ENCODE results near the gene STYX.
A peak's percentile ranks its signal among the peaks of the same experiment; 100 is the strongest.
"Not testable (repeated sequence)": the region's sequence is repeated elsewhere in the genome, so short reads cannot be mapped to it uniquely, and the experiment has no call there.

The STYX gene

DNA sequence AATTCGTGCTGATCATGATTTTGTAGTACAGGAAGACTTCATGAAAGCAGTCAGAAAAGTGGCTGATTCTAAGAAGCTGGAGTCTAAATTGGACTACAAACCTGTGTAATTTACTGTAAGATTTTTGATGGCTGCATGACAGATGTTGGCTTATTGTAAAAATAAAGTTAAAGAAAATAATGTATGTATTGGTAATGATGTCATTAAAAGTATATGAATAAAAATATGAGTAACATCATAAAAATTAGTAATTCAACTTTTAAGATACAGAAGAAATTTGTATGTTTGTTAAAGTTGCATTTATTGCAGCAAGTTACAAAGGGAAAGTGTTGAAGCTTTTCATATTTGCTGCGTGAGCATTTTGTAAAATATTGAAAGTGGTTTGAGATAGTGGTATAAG is 2.5 kb upstream of the STYX start:
- not testable (repeated sequence) for DNase-seq (ENCODE audit: low read depth)

DNA sequence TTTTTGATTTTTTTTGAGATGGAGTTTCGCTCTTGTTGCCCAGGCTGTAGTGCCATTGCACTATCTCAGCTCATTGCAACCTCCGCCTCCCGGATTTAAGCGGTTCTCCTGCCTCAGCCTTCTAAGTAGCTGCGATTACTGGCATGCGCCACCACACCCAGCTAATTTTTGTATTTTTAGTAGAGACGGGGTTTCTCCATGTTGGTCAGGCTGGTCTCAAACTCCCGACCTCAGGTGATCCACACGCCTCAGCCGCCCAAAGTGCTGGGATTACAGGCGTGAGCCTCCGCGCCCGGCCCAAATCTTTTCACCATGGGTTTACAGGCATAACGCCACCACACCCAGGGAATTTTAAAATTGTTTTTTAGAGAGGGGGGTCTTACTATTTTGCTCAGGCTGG is 931 bp upstream of the STYX start:
- DNase-seq (ENCODE audit: low read depth), result not testable (repeated sequence)

DNA sequence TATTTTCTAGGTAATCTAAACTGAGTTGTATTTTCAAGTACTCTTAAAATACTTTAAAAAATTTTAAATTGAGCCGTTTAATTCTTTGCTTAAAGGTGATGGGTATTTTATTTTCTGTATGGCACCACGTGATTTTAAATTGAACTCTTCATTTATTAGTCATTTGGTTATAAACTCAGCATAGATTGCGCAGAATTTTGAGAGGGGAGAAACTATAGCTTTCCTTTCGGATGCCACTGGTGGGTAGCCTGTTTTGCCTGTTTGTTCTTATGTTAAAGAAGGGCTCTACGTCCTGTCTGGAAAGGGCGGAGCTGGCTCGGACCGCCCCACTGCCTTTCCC is 411 bp upstream of the STYX start:
- DNase-seq (ENCODE audit: low read depth), result no peak

DNA sequence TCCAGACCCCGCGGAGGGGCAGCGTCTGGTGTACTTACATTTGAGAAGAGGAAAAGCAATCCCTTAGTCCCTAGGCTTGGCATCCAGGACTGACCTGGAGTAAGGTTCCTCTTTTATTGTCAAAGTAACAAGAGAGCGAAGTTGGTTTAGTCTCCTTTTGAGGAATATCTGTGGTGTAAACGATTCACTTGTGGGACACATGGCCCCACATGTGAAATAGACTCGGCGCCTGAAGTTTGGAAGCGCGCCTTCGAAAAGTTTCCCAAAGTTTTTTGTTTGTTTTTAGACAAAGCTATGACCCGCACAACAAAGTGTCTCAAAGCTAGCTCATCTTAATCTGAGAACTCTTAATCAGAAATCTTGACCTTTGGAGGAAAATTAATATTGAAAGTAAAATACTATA is 744 bp downstream of the STYX start:
- DNase-seq (ENCODE audit: low read depth), result no peak

DNA sequence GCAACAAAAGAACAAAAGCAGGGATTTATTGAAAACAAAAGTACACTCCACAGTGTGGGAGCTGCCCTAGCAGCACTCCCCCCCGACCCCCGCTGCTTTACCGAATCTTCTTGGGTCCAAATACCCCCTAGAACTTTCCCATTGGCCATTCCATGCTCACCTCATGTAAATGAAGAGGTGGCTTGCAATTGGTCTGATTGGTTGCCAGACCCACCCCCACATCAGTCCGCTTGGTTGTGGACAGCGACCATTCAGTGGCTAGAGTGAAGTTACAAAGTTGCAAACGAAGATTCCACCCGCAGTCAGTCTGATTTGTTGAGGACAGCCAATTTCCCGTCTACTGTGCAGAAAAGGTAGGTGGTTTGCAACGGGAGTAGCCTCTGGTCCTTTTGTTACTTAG is 3.9 kb downstream of the STYX start:
- DNase-seq (ENCODE audit: low read depth), result no peak

DNA sequence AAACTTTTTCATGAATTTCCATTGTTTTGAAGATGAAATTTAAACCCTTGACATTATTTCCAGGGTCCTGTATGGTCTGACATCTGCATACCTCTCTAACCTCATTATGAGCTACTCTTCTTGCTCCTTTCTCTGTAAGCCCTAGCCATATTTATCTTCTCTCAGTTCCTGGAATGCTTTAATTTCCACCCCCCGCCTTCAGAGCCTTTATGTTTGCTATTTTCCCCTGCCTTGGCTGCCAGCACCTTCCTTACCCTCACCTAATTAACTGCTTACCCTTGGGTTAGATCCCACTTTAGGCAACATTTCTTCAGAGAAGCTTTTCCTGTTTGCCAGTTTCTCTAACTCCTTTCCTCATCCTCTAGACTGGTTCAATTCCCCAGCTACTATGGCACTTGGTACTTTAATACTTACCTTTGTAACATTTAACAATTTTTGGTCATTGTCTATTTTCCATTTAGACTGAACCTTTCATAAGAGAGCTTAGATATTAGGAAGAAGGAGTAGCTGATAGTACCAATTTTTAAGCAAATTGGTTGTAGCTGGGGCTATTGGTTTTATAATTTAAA is 6.0 kb downstream of the STYX start:
- no peak for DNase-seq (ENCODE audit: low read depth)

DNA sequence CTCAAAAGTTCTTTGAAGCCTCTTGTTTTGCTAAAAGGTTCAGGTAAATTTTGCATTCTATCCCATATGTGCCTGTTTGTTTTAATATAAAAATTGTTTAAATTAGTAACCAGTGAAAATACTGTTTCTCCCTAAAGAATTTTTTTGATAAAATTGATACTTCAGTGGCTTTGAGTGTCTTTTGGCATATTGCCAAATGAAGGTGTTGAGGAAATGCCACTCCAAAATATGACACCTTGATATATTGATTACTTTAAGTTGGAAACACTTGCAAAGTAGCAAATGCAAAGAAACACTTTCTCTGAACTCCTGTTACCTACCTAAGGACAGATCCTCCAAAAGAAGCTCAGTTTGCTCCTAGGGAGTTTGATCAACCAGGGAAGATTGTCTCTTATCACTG is 8.4 kb downstream of the STYX start:
- DNase-seq (ENCODE audit: low read depth), result no peak

DNA sequence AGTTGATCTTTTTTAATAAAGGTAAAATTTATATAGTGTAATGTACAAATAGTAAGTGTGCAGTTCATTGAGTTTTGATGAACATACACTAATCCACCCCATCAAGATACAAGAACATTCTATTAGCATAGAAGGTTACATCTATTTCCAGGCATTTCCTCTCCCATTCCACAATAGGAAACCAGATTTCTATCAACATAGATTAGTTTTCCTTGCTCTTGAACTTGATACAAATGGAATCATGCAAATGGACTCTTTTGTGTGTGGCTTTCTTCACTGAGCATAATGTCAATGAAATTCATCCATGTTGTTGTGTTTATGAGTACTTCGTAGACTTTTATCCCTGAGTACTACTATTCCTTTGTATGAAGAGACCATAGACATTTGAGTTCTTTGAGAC is 10.8 kb downstream of the STYX start:
- no peak for DNase-seq (ENCODE audit: low read depth)

DNA sequence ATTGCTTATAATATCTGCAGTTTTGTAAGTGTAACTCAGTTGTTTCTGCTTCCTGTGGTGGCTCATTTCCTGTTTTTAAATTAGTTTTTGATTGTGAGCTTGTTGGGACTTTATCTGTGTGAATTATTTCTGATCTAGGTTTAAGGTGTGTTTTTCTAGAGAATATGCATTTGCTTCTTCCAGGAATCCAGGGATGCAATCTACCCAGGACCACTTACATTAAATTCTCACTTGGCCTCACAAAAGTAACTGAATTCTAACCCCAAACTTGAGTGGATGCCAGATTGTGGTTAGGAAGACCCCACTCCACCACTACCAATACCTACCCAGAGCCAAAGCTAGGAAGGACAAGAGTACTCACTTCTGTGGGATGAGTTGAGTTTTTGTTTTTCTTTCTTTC is 11.9 kb downstream of the STYX start:
- DNase-seq (ENCODE audit: low read depth), result no peak

DNA sequence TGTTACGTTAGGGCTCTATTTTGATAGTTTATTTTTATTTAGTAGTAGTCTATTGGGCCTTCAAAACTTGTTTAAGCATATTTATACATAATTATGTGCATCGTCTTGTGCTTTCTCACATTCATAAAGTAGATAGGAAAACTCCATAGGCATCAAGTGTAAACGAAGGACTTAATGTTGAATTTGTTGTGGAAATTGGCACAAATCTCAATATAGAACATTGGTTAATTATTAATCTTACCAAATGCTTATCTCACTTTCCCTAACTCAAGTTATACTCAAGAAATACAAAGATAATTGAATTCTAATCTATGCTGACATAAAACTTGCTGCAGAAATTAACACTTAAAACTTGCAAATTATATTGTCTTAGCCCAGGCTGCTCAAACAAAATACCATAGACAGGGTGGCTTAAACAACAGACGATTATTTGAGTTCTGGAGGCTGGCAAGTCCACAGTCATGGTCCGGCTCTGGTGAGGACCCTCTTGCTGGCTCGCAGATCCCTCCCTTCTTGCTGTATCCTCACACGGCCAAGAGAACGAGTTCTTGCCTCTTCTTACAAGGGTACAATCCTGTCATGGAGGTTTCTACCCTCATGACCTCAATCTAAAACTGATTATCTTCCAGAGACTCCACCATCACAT is 18.8 kb downstream of the STYX start:
- DNase-seq (ENCODE audit: low read depth), result no peak

DNA sequence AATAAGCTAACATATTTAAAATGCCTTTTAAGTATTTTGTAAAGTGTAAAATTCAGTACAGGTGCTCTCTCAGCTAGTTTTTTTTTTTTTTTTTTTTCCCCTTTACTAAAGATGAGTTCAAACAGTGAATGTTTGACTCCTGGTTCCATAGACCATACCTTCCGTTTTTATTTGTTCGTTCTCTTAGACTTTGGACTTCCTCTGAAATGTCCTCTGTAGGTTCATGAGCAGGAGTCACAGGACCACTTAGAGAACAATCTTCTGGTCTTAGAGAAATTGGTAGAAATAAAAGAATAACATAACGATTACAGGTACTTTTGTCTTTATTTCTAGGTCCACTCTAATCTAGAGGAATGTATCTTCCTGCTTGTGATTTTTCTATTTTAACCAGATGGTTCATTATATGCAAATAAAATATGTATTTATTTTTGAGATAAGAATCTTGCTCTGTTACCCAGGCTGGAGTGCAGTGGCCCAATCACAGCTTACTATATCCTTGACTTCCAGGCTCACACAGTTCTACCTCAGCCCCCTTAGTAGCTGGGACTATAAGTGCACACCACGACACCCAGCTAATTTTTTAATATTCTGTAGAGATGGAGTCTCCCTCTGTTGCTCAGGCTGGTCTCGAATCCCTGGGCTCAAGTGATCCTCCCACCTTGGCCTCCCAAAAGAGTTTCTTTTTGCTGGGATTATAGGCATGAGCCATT is 25.8 kb downstream of the STYX start:
- no peak for DNase-seq (ENCODE audit: low read depth)

DNA sequence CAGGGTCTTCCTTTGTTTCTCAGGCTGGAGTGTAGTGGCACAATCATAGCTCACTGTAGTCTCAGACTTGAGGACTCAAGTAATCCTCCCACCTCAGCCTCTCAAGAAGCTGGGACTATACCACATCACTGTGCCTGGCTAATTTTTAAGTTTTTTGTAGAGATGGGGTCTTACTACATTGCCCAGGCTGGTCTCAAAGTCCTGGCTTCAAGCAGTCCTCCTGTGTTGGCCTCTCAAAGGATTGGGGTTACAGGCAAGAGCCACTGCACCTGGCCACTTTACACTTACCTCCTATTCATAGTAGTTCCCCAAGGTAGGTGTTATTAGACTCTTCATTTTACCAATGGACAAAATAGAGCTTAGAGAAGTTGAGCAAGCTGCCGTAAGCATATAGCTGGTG is 29.2 kb downstream of the STYX start:
- DNase-seq (ENCODE audit: low read depth), result no peak

DNA sequence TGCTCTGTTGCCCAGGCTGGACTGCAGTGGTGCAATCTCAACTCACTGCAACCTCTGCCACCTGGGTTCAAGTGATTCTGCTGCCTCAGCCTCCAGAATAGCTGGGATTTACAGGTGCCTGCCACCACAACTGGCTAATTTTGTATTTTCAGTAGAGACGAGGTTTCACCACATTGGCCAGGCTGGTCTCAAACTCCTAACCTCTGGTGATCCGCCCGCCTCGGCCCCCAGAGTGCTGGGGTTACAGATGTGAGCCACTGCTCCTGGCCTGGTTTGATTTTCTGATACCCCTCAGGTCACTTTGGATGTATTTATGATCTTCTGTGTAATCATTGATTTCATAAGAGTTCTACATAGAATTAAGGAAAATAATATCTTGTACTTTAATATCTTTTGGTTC is 33.0 kb downstream of the STYX start:
- DNase-seq (ENCODE audit: low read depth), result not testable (repeated sequence)

DNA sequence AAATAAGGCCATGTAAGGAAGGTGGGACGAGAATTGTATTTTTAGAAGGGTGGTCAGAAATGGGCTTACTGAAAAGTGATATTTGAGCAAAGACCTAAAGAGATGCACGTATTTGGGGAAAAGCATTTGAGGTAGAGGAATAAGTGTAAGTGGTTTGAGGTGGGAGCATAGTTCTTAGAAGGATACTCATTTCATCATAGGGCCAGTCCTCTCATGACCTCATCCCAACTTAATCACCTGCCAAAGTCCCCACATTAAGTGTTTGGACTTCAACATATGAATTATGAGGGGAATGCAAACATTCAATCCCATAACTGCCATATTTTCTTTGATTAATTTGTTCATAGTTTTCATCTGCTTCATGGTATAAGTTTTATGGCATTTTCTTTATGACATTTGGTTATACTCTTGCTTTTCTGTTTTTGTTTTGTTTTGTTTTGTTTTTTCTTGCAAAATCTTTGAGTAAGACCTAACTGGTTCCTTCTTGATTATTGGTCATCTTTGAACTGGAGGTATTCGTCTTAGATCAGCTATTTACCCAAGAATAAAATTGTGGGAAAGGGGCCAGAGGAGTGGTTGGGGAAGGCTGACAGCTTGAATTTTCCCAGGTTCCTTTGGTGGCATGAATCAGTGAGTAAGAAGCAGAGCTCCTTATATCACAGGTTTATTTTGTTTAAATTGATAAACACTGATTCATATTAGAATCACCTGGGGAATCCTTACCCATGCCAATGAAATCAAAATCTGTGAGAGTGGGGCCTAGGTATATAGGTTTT is 37.3 kb downstream of the STYX start:
- DNase-seq (ENCODE audit: low read depth), result no peak

DNA sequence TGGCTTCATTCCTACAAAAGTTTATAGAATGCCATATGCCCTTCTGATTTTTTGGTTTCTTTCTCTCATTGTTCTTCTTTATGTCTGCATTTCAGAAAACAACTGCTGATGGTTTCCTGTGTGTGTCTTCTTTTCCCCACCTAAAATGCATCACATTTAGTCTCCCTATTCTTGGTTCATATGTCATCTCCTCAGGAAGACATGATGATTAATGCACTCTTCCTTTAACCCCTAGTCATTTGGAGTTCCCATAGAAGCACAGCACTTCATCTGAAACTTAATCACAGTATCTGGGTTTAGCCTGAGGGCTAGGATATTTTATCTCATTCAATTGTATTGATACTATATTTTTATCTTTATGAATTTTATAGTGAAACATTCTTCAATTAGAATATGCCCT is 39.9 kb downstream of the STYX start:
- DNase-seq (ENCODE audit: low read depth), result no peak

DNA sequence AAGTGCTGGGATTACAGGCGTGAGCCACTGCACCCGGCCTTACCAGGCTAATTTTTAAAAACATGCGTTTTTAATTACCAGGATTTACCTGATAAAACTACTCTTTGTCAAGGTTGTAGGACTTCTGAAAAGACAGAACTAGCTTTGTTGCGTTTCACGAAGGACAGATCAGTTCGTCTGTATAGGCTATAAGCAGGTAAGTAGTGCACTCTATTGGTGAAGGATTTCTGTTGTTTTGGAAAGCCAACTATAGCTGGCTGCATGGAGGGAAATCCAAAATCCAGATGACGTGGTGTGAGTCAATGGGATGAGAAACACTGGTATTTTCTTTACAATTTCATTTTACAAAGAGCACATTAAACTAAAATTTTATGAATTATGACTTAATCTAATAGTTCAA is 46.9 kb downstream of the STYX start:
- DNase-seq (ENCODE audit: low read depth), result no peak

DNA sequence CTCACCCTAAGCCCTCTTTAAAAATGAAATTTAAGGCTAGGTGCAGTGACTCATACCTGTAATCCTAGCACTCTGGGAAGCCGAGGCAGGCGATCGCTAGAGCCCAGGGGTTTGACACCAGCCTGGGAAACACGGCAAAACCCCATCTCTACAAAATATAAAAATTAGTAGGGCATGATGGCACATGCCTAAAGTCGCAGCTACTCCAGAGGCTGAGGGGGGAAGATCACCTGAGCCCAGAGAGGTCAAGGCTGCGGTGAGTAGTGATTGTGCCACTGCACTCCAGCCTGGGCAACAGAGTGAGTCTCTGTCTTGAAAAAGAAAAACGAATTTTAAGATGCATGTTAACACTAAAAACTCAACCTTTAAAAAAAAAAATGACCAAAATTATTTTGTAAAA is 48.7 kb downstream of the STYX start:
- DNase-seq (ENCODE audit: low read depth), result no peak

DNA sequence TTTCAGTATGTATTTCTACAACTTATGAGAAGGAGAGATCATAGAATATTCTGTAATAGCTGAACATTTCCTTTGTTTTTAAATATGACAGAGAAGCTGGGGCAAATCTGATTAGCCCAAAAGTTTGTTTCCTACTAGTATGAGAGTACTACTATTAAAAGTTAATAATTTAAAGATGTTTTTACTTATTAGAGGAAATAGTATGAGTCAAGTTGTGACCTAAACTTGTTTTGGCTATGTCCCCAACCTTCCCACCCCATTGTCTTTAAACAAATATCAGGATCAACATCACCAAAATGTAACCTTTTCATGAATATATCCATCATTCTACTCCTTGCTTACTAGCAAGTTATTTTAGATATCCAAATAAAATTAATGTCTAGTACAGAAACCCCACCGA is 50.9 kb downstream of the STYX start:
- DNase-seq (ENCODE audit: low read depth), result no peak

DNA sequence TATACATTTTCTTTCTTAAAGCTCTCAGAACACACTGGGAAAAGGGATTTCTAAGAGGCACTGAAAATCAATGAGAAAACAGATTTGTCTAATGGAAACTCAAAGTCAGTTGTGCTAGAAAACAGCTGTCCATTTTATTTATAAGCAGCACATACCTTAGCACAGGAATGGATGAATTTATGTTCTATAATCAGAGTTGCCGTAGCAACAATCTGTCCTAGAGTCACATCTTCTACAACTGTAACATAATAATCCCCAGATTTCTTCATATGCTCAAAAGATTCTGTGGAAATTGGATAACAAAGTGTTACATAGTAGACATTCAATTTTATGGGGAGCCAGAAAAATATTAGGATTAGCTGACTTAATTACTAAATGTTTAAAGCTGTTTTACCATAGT is 51.7 kb downstream of the STYX start:
- peak; percentile 41 for DNase-seq (ENCODE audit: low read depth)

DNA sequence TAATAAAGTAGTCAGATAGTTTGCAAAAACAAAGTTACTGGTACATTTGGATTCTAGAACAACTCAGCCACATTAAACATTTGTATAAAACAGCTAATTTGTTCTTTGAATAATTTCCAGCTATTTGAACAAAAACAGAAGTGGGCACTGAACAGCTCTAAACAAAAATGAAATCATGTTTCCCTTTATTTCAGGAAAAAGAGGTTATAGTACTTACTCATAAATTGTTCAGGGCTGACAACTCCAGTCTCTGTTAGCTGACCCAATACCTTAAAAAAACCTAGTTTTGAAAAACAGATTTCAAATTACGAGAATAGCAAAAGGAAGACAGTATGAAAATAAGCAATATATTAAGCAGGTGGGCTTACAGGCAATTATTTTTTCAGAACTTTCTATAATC is 53.2 kb downstream of the STYX start:
- peak; percentile 18 for DNase-seq (ENCODE audit: low read depth)

DNA sequence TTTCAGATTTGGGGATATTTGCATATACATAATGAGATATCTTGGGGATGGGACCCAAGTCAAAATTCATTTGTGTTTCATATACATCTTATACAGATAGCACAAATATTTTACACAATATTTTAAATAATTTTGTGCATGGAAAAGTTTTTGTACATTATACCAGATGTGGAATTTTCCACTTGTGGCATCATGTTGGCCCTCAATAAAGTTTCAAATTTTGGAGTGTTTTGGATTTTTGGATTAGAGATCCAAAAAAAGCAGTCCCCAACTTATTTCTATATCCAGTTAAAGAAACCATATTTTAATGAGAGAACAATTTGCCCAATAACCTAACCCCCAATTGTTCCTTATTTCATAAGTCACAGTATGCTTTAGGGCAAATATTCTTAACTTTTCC is 56.9 kb downstream of the STYX start:
- DNase-seq (ENCODE audit: low read depth), result no peak

DNA sequence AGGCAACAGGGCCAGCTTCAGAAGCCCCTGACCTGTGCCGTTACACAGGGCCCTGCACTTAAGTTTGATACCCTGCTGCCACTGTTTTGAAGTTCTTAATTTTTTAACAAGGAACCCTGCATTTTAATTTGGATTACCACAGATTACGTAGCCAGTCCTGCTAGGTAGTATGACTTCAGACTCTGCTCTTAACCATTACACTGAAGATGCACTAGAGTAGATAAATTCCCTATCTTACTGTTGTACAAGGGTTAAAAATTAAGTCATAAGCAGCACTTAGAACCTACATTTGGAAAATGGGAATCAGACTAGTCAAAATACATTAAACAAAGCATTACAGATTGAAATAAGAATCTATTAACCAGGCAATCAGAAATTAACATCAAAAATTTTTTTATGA is 59.2 kb downstream of the STYX start:
- no peak for DNase-seq (ENCODE audit: low read depth)

Data from fibroblast of gingiva (primary cell).